Progenitor cell of endocrine pancreas (in vitro differentiated cells): ENCODE measurements around the gene OLFM1. TPM values are rescaled to one million over a fixed set of nuclear protein-coding genes. Genes with fewer than 3 reads are reported as not detected.
A peak's percentile ranks its signal among the peaks of the same experiment; 100 is the strongest.

ENCODE experiments used
- DNase-seq: peaks from one replicate; pipeline ENCODE4 v3.0.0; 2021; ENCODE audit warnings: low spot score; ENCODE audit not compliant: unreplicated experiment
- H3K27ac Mint-ChIP-seq: 2 replicates; pipeline ENCODE4 v1.8.0; 2021; ENCODE audit warnings: mild to moderate bottlenecking, moderate library complexity, mixed read lengths
- H3K27me3 Mint-ChIP-seq: 2 replicates; pipeline ENCODE4 v1.8.0; 2021; ENCODE audit warnings: mixed read lengths
- H3K36me3 Mint-ChIP-seq: 2 replicates; pipeline ENCODE4 v1.8.0; 2022; ENCODE audit warnings: mixed read lengths; ENCODE audit not compliant: insufficient read depth
- H3K4me1 Mint-ChIP-seq: 2 replicates; pipeline ENCODE4 v1.8.0; 2021; ENCODE audit warnings: low read depth, mixed read lengths
- H3K4me3 Mint-ChIP-seq: 2 replicates; pipeline ENCODE4 v1.8.0; 2021; ENCODE audit warnings: low read depth, mild to moderate bottlenecking, moderate library complexity, mixed read lengths
- H3K9me3 Mint-ChIP-seq: 2 replicates; pipeline ENCODE4 v1.8.0; 2021; ENCODE audit warnings: low read depth, mixed read lengths
- CTCF ChIP-seq: fragments of 200-600 bp; sonication (generic); IDR thresholded peaks from one replicate; pipeline ENCODE4 v1.5.0; 2021; ENCODE audit warnings: antibody characterized with exemption, mild to moderate bottlenecking; ENCODE audit not compliant: unreplicated experiment
- total RNA-seq: library from RNA; stranded (reverse); gene quantifications from 2 replicates; pipeline ENCODE4 v1.2.1, GENCODE V29; 2021

Gene OLFM1
- total RNA-seq, 1 donor from 2014 or later = 1.7 TPM

DNA sequence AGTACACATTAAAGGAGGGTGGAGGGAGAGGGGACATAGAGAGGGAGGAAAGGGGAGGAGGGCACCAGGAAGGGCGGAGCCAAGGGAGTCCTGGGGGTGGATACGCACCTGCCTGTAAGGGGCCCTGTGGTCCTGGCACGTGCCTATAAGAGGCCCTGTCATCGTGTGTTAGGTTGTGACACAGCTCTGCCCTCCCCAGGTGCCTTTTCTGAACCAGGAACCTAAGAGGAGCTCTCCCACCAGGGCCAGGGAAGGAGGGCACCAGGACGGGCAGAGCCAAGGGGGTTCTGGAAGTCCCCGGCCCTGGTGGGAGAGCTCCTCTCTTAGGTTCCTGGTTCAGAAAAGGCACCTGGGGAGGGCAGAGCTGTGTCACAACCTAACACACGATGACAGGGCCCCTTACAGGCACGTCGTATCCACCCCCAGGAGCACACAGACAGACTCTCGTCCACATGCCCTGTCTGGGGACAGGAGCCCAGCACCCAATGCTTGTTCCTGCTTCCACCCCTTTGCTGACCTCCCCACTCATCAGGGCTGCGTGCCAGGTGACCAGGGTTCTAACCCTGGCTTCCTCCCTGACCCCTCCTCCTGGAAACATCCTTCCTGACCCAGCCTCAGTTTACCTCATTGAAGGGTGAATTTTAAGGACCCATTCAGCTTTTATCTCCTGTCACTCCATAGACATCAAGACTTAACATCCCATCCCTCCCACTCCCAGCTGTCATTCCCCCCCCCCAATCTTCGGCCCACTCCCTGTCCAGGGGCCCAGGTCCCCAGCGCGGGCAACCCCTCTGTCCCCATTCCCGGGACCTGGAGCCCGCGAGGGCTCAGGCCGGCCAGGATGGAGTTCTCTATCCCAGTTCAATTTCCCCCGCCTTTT is 12.9 kb upstream of the OLFM1 start:
- DNase-seq = no peak
- no peaks in the 10 kb centered on the region for H3K4me1 Mint-ChIP-seq
- no peaks in the 10 kb centered on the region for H3K9me3 Mint-ChIP-seq
- TF ChIP-seq CTCF = no peak
- peaks cover 77% of the 10 kb centered on the region for H3K27me3 Mint-ChIP-seq
- no peak overlapping the region for H3K27ac Mint-ChIP-seq
- H3K36me3 Mint-ChIP-seq = no peaks in the 10 kb centered on the region
- peak overlapping the region; percentile 51 for H3K4me3 Mint-ChIP-seq

- no peak overlapping the region for H3K27ac Mint-ChIP-seq
- peaks cover 70% of the 10 kb centered on the region for H3K27me3 Mint-ChIP-seq
- TF ChIP-seq CTCF = no peak
- no peaks in the 10 kb centered on the region for H3K4me1 Mint-ChIP-seq
- no peak overlapping the region for H3K4me3 Mint-ChIP-seq
- DNase-seq = no peak
- H3K9me3 Mint-ChIP-seq = no peaks in the 10 kb centered on the region
- H3K36me3 Mint-ChIP-seq = no peaks in the 10 kb centered on the region
Measured at GRCh38 chr9:135075234-135076142, 12.0 kb upstream of the OLFM1 start.

- TF ChIP-seq CTCF = no peak
- Mint-ChIP-seq H3K4me1 (no peaks in the 10 kb centered on the region), H3K36me3 (no peaks in the 10 kb centered on the region), H3K9me3 (no peaks in the 10 kb centered on the region), H3K4me3 (no peak overlapping the region), H3K27ac (no peak overlapping the region), H3K27me3 (peaks cover 64% of the 10 kb centered on the region)
- DNase-seq = no peak
Measured at GRCh38 chr9:135076143-135076875, 11.2 kb upstream of the OLFM1 start.

DNA sequence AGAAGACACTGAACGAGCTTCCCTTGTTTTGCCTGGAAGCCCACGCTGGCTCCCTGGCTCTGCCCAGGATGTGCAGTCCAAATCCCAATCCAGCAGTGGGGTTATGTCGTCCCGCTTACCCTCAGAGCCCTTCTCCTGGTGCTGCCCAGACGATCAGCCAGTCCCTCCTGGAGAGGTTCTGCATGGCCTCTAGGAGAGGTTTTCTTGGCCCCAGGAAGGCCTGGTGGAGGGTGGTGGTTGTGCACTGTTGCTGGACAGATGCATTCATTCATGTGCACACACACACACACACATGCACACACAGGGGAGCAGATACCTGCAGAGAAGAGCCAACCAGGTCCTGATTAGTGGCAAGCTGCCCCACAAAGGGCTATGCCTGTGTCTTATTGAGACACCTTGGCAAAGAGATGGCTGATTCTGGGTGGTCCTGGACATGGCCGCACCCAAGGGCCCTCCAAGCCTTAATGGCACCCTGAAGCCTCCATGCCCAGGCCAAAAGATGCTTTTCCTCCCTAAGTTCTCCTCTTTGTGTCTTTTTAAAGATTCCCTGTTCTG is 10.5 kb upstream of the OLFM1 start:
- Mint-ChIP-seq H3K27ac (no peak overlapping the region), H3K4me3 (no peak overlapping the region), H3K27me3 (peaks cover 65% of the 10 kb centered on the region), H3K9me3 (no peaks in the 10 kb centered on the region), H3K36me3 (no peaks in the 10 kb centered on the region), H3K4me1 (no peaks in the 10 kb centered on the region)
- no peak for TF ChIP-seq CTCF
- no peak for DNase-seq
